K562 (cell line): ENCODE measurements around the gene NLRC3. TPM values are rescaled to one million over a fixed set of nuclear protein-coding genes. Genes with fewer than 3 reads are reported as not detected.

Experiments used
- AFF4 ChIP-seq: sonication (generic); formaldehyde crosslinking; IDR thresholded peaks from 2 replicates; pipeline ENCODE4 v1.8.0; 2023; ENCODE audit warnings: mild to moderate bottlenecking, missing genetic modification reagents
- BRF2 ChIP-seq: IDR thresholded peaks from 3 replicates; pipeline ENCODE4 v1.6.1; 2011; ENCODE audit warnings: borderline replicate concordance, mild to moderate bottlenecking; ENCODE audit not compliant: insufficient read length, insufficient read depth
- CC2D1A ChIP-seq: fragments of 450-650 bp; IDR thresholded peaks from 2 replicates; pipeline ENCODE4 v1.6.1; 2017; ENCODE audit warnings: mild to moderate bottlenecking
- DPF2 ChIP-seq: fragments of 450-650 bp; IDR thresholded peaks from 2 replicates; pipeline ENCODE4 v1.6.1; 2016
- FOSL1 ChIP-seq: fragments of 200-800 bp; sonication (Bioruptor generic); conservative IDR thresholded peaks from 2 replicates; pipeline ENCODE4 v1.6.1; 2016; ENCODE audit warnings: missing genetic modification characterization, missing compliant biosample characterization
- L3MBTL2 ChIP-seq: fragments of 450-650 bp; IDR thresholded peaks from 2 replicates; pipeline ENCODE4 v1.6.1; 2016; ENCODE audit warnings: mild to moderate bottlenecking, moderate library complexity
- MAX ChIP-seq: sonication (generic); formaldehyde crosslinking; IDR thresholded peaks from 2 replicates; pipeline ENCODE4 v1.9.0; 2022; ENCODE audit warnings: mild to moderate bottlenecking, missing genetic modification reagents
- MGA ChIP-seq: fragments of 450-650 bp; IDR thresholded peaks from 2 replicates; pipeline ENCODE4 v1.6.1; 2016; ENCODE audit warnings: mild to moderate bottlenecking, moderate library complexity
- POLR2G ChIP-seq: fragments of 200-400 bp; formaldehyde crosslinking; IDR thresholded peaks from 2 replicates; pipeline ENCODE4 v1.6.1; 2017; ENCODE audit warnings: low read depth, mild to moderate bottlenecking, antibody characterized with exemption, low read length, moderate library complexity
- polyA plus RNA-seq, 8 experiments: library from polyadenylated mRNA; depleted of rRNA in 4 of 8; stranded (reverse) in 5 of 8; unstranded in 3 of 8; fragments of >200 nt; fragmentation: Nextera tagmentation in 2 of 8; fragmentation: Illumina TruSeq in 1 of 8; extraction: Ambion mirVana in 2 of 8; extraction: Trizol in 1 of 8; gene quantifications; 2 replicates each; pipeline versions ENCODE4 v1.2.1 to v1.2.3, GENCODE V29; 2011 to 2014; ENCODE audit warnings: inconsistent platforms in 1 of 8, missing spikeins in 1 of 8
- total RNA-seq, 7 experiments: library from RNA; depleted of rRNA in 6 of 7; stranded (reverse); fragments of >200 nt in 6 of 7; fragmentation: Illumina TruSeq in 2 of 7; extraction: Trizol in 2 of 7; gene quantifications; 2 replicates each; pipeline versions ENCODE4 v1.2.1 to v1.2.3, GENCODE V29; 2011 to 2021; ENCODE audit warnings: low replicate concordance in 1 of 7

Gene NLRC3
- total and polyA plus RNA-seq, 9 of the 15 experiments (the other 6 are each of a cell fraction or from before 2014, with no cell fraction given) = 0.03 to 0.13 (median 0.03) TPM; not detected in 4

- TF ChIP-seq BRF2 (no peak), FOSL1 (tag) (peak; percentile 59), CC2D1A (no peak), POLR2G (peak; percentile 48), MAX (peak; percentile 41; the same call in 1 of the 2 replicates), AFF4 (CRISPR knock-in tag) (no peak), MGA (peak; percentile 80), DPF2 (peak; percentile 36; the same call in 1 of the 2 replicates), L3MBTL2 (peak; percentile 84)
Measured at GRCh38 chr16:3589441-3589921, 12.3 kb upstream of the NLRC3 start (continued).
